H9 (cell line): Measurements from ENCODE around the gene UPF2. TPM values are rescaled to one million over a fixed set of nuclear protein-coding genes. Genes with fewer than 3 reads are reported as not detected.

Source experiments
- DNase-seq: peaks from one replicate; pipeline ENCODE4 v3.0.0-alpha.2; 2017
- H2AFZ ChIP-seq: one replicate; pipeline ENCODE4 v1.6.1; 2013; ENCODE audit warnings: mild to moderate bottlenecking, low read length, control low read depth, moderate library complexity
- H2AK5ac ChIP-seq: 2 replicates; pipeline ENCODE4 v1.6.1; 2013; ENCODE audit warnings: low read length, control low read depth, mixed read lengths; ENCODE audit not compliant: insufficient read length
- H2BK120ac ChIP-seq: one replicate; pipeline ENCODE4 v1.6.1; 2013; ENCODE audit warnings: low read depth, mild to moderate bottlenecking, low read length, control low read depth, inconsistent platforms; ENCODE audit not compliant: poor library complexity, severe bottlenecking
- H2BK12ac ChIP-seq: 2 replicates; pipeline ENCODE4 v1.6.1; 2013; ENCODE audit warnings: low read length, control low read depth, mixed read lengths, low read depth; ENCODE audit not compliant: insufficient read length
- H2BK15ac ChIP-seq: 2 replicates; pipeline ENCODE4 v1.6.1; 2013; ENCODE audit warnings: low read depth, low read length, control low read depth
- H2BK20ac ChIP-seq: one replicate; pipeline ENCODE4 v1.6.1; 2013; ENCODE audit warnings: low read depth, mild to moderate bottlenecking, low read length, control low read depth, inconsistent platforms; ENCODE audit not compliant: poor library complexity, severe bottlenecking
- H2BK5ac ChIP-seq: 2 replicates; pipeline ENCODE4 v1.6.1; 2013; ENCODE audit warnings: low read length, control low read depth, mixed read lengths; ENCODE audit not compliant: insufficient read length
- H3K14ac ChIP-seq: 2 replicates; pipeline ENCODE4 v1.6.1; 2013; ENCODE audit warnings: low read length, control low read depth; ENCODE audit not compliant: insufficient read depth
- H3K18ac ChIP-seq: 2 replicates; pipeline ENCODE4 v1.6.1; 2013; ENCODE audit warnings: low read depth, mild to moderate bottlenecking, mixed read lengths, low read length, control low read depth; ENCODE audit not compliant: insufficient read length
- H3K23ac ChIP-seq: 2 replicates; pipeline ENCODE4 v1.6.1; 2013; ENCODE audit warnings: low read length, control low read depth, mixed read lengths, low read depth; ENCODE audit not compliant: insufficient read length
- H3K23me2 ChIP-seq: 2 replicates; pipeline ENCODE4 v1.6.1; 2013; ENCODE audit warnings: low read depth, mild to moderate bottlenecking, mixed read lengths, low read length, control low read depth; ENCODE audit not compliant: insufficient read length, poor library complexity, severe bottlenecking
- H3K27ac ChIP-seq: 2 replicates; pipeline ENCODE4 v1.5.1; 2013; ENCODE audit warnings: low read length, control low read depth, mixed read lengths, low read depth; ENCODE audit not compliant: insufficient read length
- H3K27me3 ChIP-seq: 2 replicates; pipeline ENCODE4 v1.6.1; 2013; ENCODE audit warnings: low read length, control low read depth, inconsistent platforms; ENCODE audit not compliant: insufficient read depth
- H3K4ac ChIP-seq: 2 replicates; pipeline ENCODE4 v1.6.1; 2013; ENCODE audit warnings: low read depth, mild to moderate bottlenecking, control low read depth, inconsistent platforms, low read length, moderate library complexity
- H3K4me1 ChIP-seq: 2 replicates; pipeline ENCODE4 v1.6.1; 2013; ENCODE audit warnings: low read length, control low read depth, inconsistent platforms; ENCODE audit not compliant: insufficient read depth
- H3K4me2 ChIP-seq: 2 replicates; pipeline ENCODE4 v1.6.1; 2013; ENCODE audit warnings: low read length, control low read depth, mixed read lengths; ENCODE audit not compliant: insufficient read length, insufficient read depth
- H3K56ac ChIP-seq: 2 replicates; pipeline ENCODE4 v1.6.1; 2013; ENCODE audit warnings: low read depth, mild to moderate bottlenecking, mixed read lengths, low read length, control low read depth; ENCODE audit not compliant: insufficient read length
- H3K79me1 ChIP-seq: 2 replicates; pipeline ENCODE4 v1.6.1; 2013; ENCODE audit warnings: low read depth, mild to moderate bottlenecking, moderate library complexity, low read length, control low read depth, inconsistent platforms; ENCODE audit not compliant: insufficient read depth, poor library complexity, severe bottlenecking
- H3K79me2 ChIP-seq: 2 replicates; pipeline ENCODE4 v1.6.1; 2013; ENCODE audit warnings: low read length, control low read depth, inconsistent platforms; ENCODE audit not compliant: insufficient read depth
- H3K9ac ChIP-seq: 2 replicates; pipeline ENCODE4 v1.6.1; 2013; ENCODE audit warnings: low read length, control low read depth, mixed read lengths; ENCODE audit not compliant: insufficient read length; ENCODE audit errors: extremely low read depth
- H3K9me3 ChIP-seq: one replicate; pipeline ENCODE4 v1.6.1; 2013; ENCODE audit warnings: low read depth, low read length, inconsistent platforms; ENCODE audit not compliant: control insufficient read depth
- H3T11ph ChIP-seq: one replicate; pipeline ENCODE4 v1.6.1; 2013; ENCODE audit warnings: mild to moderate bottlenecking, low read length, control low read depth, inconsistent platforms
- H4K20me1 ChIP-seq: one replicate; pipeline ENCODE4 v1.6.1; 2013; ENCODE audit not compliant: control insufficient read depth, insufficient read length, insufficient read depth
- H4K5ac ChIP-seq: 2 replicates; pipeline ENCODE4 v1.6.1; 2013; ENCODE audit warnings: low read depth, mild to moderate bottlenecking, mixed read lengths, low read length, control low read depth; ENCODE audit not compliant: insufficient read length
- H4K8ac ChIP-seq: replicated peaks from 2 replicates; pipeline ENCODE4 v1.6.1; 2013; ENCODE audit warnings: low read length, control low read depth, mixed read lengths, low read depth; ENCODE audit not compliant: insufficient read length
- H4K91ac ChIP-seq: 2 replicates; pipeline ENCODE4 v1.6.1; 2013; ENCODE audit warnings: low read depth, mild to moderate bottlenecking, moderate library complexity, mixed read lengths, low read length, control low read depth; ENCODE audit not compliant: insufficient read length
- H3K27ac Mint-ChIP-seq, 3 experiments: 2 replicates in 2 of 3; 3 replicates in 1 of 3; pipeline ENCODE4 v1.8.0; 2020 to 2021; ENCODE audit warnings: mixed read lengths in 3 of 3, mild to moderate bottlenecking in 1 of 3, moderate library complexity in 1 of 3
- H3K27me3 Mint-ChIP-seq: 2 replicates; pipeline ENCODE4 v1.8.0; 2021; ENCODE audit warnings: low read depth, mild to moderate bottlenecking, moderate library complexity, mixed read lengths
- H3K36me3 Mint-ChIP-seq, 3 experiments: 2 replicates in 2 of 3; 3 replicates in 1 of 3; pipeline ENCODE4 v1.8.0; 2020 to 2021; ENCODE audit warnings: low read depth in 3 of 3, mixed read lengths in 3 of 3; ENCODE audit not compliant: insufficient read depth in 1 of 3
- H3K4me1 Mint-ChIP-seq, 2 experiments: 2 replicates each; pipeline ENCODE4 v1.8.0; 2020; ENCODE audit warnings: mixed read lengths in 2 of 2
- H3K4me3 Mint-ChIP-seq, 2 experiments: 2 replicates in 1 of 2; 3 replicates in 1 of 2; pipeline ENCODE4 v1.8.0; 2020 to 2021; ENCODE audit warnings: mild to moderate bottlenecking in 2 of 2, mixed read lengths in 2 of 2, moderate library complexity in 1 of 2
- H3K9me3 Mint-ChIP-seq, 2 experiments: 2 replicates in 1 of 2; 3 replicates in 1 of 2; pipeline ENCODE4 v1.8.0; 2020; ENCODE audit warnings: mild to moderate bottlenecking in 2 of 2, mixed read lengths in 2 of 2, moderate library complexity in 1 of 2
- CTCF ChIP-seq: fragments of 200-600 bp; sonication (generic); conservative IDR thresholded peaks from 3 replicates; pipeline ENCODE4 v1.8.0; 2021; ENCODE audit warnings: antibody characterized with exemption, mild to moderate bottlenecking
- WGBS: extraction: QIAGEN DNeasy Blood & Tissue Kit; methylation state at CpG from one replicate; pipeline ENCODE4 v1.1.7; 2013; ENCODE audit warnings: missing lambda C conversion rate, low lambda C conversion rate, mixed read lengths; ENCODE audit not compliant: insufficient read length; ENCODE audit errors: extremely low coverage; 5-methylcytosine and 5-hydroxymethylcytosine counted together
- total RNA-seq: library from RNA; stranded (reverse); gene quantifications from 2 replicates; pipeline ENCODE4 v1.2.1, GENCODE V29; 2021

Gene UPF2
- total RNA-seq, 1 experiment from 2014 or later: 34.1 TPM

- Histone ChIP-seq H3K79me1 (no peaks in the 10 kb centered on the region), H3K27ac (no peak overlapping the region), H3K56ac (no peak overlapping the region), H2BK20ac (no peak overlapping the region), H4K91ac (no peak overlapping the region), H3K9me3 (no peaks in the 10 kb centered on the region), H3K14ac (no peak overlapping the region), H4K5ac (no peak overlapping the region), H3K4me2 (no peak overlapping the region), H4K20me1 (no peaks in the 10 kb centered on the region), H3K4me1 (no peaks in the 10 kb centered on the region), H2BK120ac (no peak overlapping the region), H2BK15ac (no peak overlapping the region), H3K18ac (no peak overlapping the region), H3K23me2 (no peaks in the 10 kb centered on the region), H3K4ac (no peak overlapping the region), H2AFZ (no peak overlapping the region), H2BK5ac (no peak overlapping the region), H3K79me2 (no peaks in the 10 kb centered on the region), H3T11ph (no peak overlapping the region), H2AK5ac (no peak overlapping the region), H3K23ac (no peak overlapping the region), H2BK12ac (no peak overlapping the region), H3K9ac (no peak overlapping the region), H3K27me3 (no peaks in the 10 kb centered on the region), H4K8ac (no peak overlapping the region)
- Mint-ChIP-seq H3K4me1 (peaks cover 10 to 17% of the 10 kb centered on the region in 2 experiments), H3K27me3 (no peaks in the 10 kb centered on the region; the same call in 1 of the 2 replicates), H3K36me3 (no peaks in the 10 kb centered on the region), H3K4me3 (no peak overlapping the region), H3K27ac (peak overlapping the region in 1 of 3 experiments; percentile 57; a peak in 1 of 7 replicates), H3K9me3 (no peaks in the 10 kb centered on the region; a peak in 1 of 5 replicates)
- no peak for DNase-seq
- no peak for TF ChIP-seq CTCF
- no CpG with 5 or more reads among the region's 11 CpGs for WGBS
These were observed 161.6 kb downstream of the UPF2 start for GRCh38 chr10:11881030-11881476.
